GM12801 (cell line): ENCODE measurements around the gene JPH3.

ENCODE experiments used
- CTCF ChIP-seq: IDR thresholded peaks from one replicate; pipeline ENCODE4 v1.5.1; 2011; ENCODE audit warnings: control low read depth; ENCODE audit not compliant: insufficient read length; ENCODE audit errors: extremely low read depth

The JPH3 gene

DNA sequence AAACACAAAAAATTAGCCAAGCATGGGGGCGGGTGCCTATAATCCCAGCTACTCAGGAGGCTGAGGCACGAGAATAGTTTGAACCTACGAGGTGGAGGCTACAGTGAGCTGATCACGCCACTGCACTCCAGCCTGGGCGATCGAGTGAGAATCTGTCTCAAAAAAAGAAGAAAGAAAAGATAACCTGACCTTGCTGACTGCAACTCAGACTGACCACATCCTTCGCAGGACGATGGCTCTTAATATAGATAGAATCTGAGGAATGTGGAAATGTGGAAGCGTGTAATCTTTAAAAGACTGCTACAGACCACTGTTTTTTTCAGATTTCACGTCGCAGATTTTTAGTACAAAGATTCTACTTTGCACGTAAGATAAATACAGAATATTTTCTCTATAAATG is 125.7 kb downstream of the JPH3 start:
- no peak for TF ChIP-seq CTCF

- TF ChIP-seq CTCF: no peak
Observed at GRCh38 chr16:87729266-87729954, 127.1 kb downstream of the JPH3 start.

GRCh38 chr16:87731607-87732006 is 129.3 kb downstream of the JPH3 start:
- TF ChIP-seq CTCF: no peak

GRCh38 chr16:87733190-87733589 is 130.9 kb downstream of the JPH3 start:
- no peak for TF ChIP-seq CTCF

DNA sequence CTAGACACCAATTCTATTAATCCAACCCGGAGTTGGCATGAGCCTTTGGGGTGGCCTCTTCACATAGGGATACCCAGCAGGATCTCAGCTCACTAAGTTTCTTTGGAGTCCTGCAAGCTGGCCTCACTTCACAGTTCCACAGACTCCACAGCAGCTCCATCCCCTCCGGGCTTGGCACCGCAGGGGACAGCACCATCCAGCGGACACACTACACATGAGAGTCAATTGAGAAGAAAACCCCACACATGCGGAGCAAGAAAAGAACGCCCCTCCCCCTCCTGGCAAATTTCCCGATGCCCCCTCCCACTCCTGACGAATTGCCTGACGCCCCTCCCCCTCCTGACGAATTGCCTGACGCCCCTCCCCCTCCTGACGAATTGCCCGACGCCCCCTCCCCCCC is 132.3 kb downstream of the JPH3 start:
- TF ChIP-seq CTCF: no peak

- TF ChIP-seq CTCF: no peak
Observed at GRCh38 chr16:87735270-87736007, 133.1 kb downstream of the JPH3 start.

DNA sequence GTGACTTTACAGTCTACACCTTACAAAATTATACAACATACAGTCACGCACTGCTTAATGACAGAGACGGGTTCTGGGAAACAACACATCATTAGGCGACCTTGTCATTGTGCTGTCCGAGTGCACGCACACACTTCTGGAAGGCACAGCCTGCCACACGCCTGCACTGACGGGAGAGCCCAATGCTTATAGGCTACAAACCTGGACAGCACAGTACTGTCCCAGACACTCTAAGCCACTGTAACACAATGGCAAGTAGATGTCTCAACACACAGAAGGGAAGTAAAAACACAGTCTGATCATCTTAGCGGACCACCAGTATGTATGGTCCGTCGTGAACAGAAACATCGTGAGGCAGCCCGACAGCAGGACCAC is 133.7 kb downstream of the JPH3 start:
- TF ChIP-seq CTCF: no peak
